ENCODE measurements around the gene KRT39.

Gene KRT39

DNA sequence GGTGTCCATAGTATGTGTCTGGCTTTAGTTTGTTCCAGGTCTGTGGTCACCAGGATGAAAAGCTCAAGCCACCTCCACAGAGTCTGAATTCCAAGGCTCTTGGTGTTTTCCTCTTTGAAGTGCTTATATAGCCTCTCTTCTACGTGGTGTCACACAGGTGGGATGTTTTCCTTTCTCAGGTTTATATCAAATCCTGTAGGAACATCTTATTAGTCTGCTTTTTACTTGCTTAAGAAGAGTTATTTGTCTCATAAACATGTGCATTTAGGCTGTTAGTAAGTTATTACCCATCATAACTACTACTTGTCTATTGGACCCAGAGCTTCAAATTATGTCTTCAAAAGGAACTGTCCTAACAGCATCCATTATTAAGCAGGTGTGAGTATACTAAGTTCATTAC, at the start of gene KRT39:
Gene KRT39 (minus strand): TSS at position 101 of the 400 bp plus-strand sequence. CDS start 92 bp downstream, at position 9.
- TF ChIP-seq, protein P1, sequence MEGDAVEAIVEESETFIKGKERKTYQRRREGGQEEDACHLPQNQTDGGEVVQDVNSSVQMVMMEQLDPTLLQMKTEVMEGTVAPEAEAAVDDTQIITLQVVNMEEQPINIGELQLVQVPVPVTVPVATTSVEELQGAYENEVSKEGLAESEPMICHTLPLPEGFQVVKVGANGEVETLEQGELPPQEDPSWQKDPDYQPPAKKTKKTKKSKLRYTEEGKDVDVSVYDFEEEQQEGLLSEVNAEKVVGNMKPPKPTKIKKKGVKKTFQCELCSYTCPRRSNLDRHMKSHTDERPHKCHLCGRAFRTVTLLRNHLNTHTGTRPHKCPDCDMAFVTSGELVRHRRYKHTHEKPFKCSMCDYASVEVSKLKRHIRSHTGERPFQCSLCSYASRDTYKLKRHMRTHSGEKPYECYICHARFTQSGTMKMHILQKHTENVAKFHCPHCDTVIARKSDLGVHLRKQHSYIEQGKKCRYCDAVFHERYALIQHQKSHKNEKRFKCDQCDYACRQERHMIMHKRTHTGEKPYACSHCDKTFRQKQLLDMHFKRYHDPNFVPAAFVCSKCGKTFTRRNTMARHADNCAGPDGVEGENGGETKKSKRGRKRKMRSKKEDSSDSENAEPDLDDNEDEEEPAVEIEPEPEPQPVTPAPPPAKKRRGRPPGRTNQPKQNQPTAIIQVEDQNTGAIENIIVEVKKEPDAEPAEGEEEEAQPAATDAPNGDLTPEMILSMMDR (IDR thresholded peaks at IDR 0.05; ENCODE audit: low read depth, low read length) = no peak
- no peak for DNase-seq (ENCODE audit: extremely low read depth, low read depth)

DNA sequence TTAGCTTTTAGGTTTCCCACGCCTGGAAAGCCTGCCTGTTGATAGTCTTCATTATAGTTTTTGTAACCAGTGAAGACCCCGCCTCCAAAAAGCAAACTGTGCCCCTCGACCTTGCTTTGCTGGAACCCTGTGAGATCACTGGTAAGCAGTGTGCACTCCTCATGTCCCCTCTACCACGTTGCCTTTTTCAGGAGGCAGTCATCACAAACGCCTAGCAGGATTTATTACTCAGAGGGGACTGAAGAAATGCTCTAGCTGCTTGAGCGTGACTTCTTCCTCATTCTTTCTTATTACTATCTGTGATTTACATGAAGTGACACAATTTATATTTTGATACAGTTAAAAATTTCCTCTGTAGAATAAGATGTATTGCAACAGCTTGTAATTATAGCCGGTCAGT, 48.7 kb upstream of the KRT39 start:
- no peak for DNase-seq (ENCODE audit: extremely low read depth, low read depth)
- TF ChIP-seq, protein P1 (IDR thresholded peaks at IDR 0.05; ENCODE audit: low read depth, low read length) = no peak

DNA sequence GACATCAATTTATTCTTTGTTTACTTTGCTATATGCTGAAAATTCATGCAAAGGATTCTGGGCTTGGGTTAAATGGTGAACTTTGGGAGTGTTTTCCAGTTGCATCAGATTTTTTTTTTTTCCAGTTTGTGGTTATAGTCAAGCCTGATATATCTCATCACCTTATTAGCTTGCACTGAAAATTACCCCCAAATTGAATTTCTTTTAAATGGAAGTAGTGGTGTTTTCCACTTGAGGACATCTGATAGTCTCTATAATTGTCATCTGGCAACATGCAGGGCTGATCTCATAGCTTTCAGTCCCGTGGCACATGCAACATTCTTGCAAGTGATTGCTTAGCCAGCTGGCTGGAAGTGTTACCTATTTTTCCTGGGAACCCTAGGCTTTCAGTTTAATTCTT, 46.9 kb upstream of the KRT39 start:
- TF ChIP-seq, protein P1 (IDR thresholded peaks at IDR 0.05; ENCODE audit: low read depth, low read length) = no peak
- DNase-seq (ENCODE audit: extremely low read depth, low read depth) = peak; percentile 71

DNA sequence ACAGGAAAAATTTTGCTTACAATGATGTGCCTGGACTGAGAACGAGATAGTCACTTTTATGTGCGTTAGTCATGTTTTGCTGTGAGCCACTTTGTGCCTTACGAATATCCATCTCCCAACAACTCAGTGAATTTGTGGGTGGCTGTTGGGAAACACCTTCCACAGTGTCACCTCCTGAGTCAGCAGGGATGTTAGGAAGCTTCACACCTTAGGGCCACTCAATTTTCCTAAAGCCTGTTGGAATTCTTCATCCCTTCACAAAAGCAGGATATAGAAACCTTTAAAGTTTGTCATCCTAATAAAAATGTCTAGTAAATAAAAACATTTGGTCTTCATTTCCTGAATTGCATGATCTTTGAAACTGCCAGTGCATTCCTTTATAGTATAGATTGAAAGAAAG, 46.4 kb upstream of the KRT39 start:
- DNase-seq (ENCODE audit: extremely low read depth, low read depth) = no peak
- TF ChIP-seq, protein P1 (IDR thresholded peaks at IDR 0.05; ENCODE audit: low read depth, low read length) = no peak

DNA sequence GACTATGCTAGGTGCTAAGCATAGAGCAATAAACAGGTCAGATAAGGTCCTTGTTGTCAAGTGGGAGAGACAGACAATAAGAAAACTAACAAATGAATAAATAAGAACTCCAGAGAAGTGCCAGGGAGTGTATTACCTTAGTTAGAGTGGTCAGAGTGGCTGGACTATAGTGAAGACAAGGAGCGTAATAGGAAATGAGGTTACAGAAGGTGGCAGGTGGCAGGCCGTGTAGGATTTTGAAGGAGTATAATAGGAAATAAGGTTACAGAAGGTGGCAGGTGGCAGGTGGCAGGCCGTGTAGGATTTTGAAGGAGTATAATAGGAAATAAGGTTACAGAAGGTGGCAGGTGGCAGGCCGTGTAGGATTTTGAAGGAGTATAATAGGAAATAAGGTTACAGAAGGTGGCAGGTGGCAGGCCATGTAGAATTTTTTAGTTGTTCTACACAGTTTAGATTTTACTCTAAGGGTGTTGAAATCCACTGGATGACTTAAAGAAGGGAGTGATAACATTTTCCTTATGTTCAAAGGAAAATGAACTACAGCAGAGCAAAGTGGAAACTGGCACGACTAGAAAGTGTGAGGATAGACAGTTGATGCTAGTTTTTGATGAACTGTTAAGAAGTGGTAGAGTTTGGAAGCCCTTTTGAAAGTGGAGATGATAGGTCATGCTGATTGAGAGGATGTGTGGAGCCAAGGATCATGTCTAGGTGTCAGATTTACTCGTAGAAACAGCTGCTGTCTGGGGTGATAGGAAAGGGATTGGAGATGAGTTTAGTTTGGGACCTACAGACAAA, 45.8 kb upstream of the KRT39 start:
- TF ChIP-seq, protein P1 (IDR thresholded peaks at IDR 0.05; ENCODE audit: low read depth, low read length) = no peak
- no peak for DNase-seq (ENCODE audit: extremely low read depth, low read depth)

DNA sequence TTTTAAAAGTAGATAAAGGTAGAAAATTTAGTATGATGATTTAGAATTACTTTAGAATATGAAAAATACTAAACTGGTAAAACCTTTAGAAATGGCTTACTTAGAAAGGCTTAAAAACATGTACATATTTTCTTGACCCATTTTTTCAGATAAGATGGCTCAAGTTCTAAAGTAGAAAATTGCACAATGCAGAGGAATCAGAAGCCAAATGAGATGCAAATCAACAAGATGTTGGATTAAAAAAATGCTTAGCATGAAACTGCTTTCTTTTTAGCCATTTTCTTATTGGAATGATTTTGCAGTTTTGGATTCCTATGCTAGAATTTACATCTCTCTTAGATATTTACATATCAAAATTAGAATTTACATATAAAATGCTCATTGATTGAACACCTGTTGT, 43.7 kb upstream of the KRT39 start:
- TF ChIP-seq, protein P1 (IDR thresholded peaks at IDR 0.05; ENCODE audit: low read depth, low read length) = no peak
- no peak for DNase-seq (ENCODE audit: extremely low read depth, low read depth)

DNA sequence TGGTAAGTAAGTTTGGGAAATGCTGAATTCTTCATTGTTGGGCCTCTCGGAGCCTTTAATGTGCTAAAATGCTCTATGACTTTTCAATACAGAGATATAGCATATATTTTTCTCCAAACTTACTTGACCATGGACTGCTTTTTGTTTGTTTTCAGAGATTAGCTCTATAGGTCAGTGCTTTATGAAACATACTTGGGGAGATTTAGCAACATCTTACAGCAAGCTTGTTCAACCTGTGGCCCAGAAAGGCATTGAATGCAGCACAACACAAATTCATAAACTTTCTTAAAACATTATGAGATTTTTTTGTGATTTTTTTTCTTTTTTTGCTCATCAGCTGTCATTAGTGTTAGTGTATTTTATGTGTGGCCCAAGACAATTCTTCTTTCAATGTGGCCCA, 43.2 kb upstream of the KRT39 start:
- TF ChIP-seq, protein P1 (IDR thresholded peaks at IDR 0.05; ENCODE audit: low read depth, low read length) = no peak
- DNase-seq (ENCODE audit: extremely low read depth, low read depth) = no peak

Data from AG09319 (cell line).